ENCODE results near the gene PIAS2. TPM values are rescaled to one million over a fixed set of nuclear protein-coding genes. Genes with fewer than 3 reads are reported as not detected.
A peak's percentile ranks its signal among the peaks of the same experiment; 100 is the strongest.
"Not testable (repeated sequence)": the region's sequence is repeated elsewhere in the genome, so short reads cannot be mapped to it uniquely, and the experiment has no call there.

PIAS2 gene
- total RNA-seq, 1 experiment from 2014 or later, result 32.1 TPM

DNA sequence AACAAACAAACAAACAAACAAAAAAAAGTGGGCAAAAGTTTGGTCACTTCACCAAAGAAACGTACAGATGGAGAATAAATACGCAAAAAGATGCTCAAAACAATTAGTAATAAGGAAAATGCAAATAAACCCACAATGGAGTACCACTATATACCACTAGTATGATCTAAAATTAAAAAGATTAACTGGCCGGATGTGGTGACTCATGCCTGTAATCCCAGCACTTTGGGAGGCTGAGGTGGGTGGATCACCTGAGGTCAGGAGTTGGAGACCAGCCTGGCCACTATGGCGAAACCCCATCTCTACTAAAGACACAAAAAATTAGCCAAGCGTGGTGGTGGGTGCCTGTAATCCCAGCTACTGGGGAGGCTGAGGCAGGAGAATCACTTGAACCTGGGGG, 84.9 kb downstream of the PIAS2 start:
- DNase-seq (ENCODE audit: low read depth), result not testable (repeated sequence)

DNA sequence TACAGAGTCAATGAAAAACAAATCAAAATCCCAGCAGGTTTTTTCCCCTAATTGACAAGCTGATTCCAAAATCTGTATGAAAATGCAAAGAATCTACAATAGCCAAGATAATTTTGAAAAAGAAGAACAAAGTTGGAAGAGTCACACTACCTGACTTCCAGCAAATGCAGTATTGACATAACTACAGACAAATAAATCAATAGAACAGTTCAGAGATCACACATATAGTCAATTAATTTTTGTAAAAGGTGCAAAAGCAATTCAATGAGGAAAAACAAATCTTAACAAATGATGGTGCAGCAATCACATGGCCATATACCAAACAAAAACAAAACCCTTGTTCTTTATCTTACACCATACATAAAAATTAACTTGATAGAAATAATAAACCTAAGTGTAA, 85.9 kb downstream of the PIAS2 start:
- no peak for DNase-seq (ENCODE audit: low read depth)

DNA sequence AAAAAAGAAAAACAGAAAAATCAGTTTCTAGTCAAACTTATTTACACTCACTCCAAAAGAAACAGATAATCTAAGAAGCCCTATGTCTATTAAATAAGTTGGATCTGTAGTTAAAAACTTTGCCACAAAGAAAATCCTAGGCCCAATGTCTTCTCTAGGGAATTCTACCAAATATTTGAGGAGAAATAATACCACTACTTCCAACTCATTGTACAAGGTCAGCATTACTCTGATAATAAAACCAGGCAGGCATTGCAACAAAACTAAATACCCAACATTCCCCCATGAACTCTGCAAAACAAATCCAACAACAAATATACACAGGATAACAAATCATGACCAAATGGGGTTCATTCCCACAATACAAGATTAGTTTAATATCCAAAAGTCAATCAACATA, 86.7 kb downstream of the PIAS2 start:
- peak; percentile 32 for DNase-seq (ENCODE audit: low read depth)

DNA sequence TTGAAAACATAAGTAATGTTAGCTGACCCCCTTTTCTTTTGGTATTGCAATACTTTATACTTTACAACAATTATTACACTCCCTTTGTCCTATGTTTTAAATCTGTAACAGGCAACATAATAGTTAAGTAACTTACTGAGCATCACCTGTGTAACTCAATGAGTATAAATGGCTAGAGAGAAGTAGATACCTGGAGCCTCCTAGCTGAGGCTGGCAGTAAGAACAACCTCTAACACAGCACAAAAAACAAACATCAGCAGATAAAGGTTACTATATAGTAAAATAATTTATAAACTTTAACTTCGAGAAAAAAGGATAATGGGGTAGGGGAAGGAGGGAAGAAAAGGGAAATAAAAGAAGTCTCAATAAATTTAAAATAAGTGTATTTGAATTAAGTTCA, 87.4 kb downstream of the PIAS2 start:
- no peak for DNase-seq (ENCODE audit: low read depth)

DNA sequence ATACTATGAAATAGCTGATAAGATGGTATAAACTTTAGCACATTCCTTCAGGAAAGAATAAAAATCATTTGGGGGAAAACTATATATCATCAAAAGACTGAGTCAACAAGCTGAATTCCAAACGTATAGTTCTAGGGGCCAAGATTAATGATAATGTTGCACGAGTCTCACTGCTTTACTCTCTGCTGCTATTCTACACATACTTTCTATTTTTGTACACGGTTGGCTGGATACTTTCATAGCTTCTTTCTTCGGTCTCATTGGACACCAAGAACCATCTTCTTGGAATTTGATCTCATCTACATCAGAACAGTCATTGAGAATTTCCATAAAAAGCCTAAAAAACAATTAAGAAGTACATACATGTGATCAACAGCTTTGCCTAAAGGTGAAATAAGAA, 87.8 kb downstream of the PIAS2 start:
- DNase-seq (ENCODE audit: low read depth), result no peak

DNA sequence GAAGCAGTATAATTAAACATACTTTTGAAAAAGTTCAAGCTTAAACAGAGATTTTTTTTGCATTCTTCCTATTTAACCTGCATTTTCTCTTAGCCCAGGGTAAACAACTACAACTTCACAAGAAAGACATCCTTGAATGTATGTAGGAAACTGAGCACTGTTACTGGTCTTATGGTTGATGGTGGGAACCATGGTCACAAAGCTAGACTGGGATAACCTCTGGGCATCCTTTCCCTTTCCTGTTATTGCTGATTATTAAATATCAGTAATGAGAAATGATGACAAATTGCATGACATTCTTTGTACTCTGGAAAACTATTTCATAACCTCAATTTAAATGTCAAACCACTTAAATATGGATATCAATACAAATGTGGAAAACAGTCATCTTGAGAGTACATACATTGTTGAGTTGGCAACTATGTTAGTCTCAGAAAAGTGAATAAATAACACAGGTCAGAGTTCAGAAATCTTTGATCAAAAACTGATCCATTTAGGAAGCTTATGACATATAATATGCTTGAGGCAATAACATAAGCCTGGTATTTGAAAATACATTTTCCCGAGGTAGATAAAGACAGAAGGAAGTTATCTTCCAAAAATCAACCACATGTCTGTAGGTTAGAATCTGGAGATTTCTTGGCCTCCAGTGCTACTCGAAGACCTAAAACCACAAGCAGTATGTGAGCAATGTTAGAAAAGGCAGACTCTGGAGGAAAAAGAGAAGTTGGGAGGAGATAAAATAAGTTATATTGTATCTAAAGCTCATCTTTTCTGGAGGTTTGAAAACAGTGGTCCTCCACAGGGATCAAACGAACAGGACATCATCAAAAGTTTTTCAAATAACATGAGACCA, 95.2 kb downstream of the PIAS2 start:
- DNase-seq (ENCODE audit: low read depth), result no peak

DNA sequence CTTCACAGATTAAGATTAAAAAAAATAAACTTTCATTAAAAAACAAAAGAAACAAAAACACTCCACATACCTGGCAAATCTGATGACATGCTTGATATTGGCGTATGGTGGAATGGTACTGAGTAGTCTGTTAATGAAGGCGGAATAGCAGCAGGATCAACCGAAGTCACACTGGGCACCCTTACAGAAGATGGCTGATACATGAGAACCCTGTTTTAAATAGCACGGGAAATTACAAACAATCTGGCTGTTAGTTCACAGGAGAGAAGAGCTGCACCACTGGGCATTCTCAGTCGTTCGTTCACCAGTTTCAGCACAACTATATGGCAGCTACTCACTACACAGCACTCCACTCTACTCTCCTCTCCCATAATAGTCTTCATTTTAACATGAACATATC, 96.4 kb downstream of the PIAS2 start:
- no peak for DNase-seq (ENCODE audit: low read depth)

DNA sequence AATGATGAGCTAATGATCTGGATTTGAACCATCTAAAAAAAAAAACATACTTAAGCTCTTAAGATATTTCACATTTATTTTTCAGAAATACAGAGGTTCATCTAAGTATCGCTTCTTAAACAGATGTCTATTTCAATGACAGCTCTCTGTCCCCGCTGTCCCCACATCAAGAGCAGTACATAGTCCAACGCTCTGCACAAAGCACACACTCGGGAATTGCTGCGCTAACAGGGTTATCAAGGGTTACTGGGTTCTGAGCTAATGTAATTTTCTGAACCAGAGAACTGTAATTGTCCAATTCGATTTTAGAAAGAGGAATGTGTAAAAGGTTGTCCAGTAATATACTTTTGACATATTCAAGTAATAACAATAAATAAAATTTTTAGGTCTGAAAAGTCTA, 101.6 kb downstream of the PIAS2 start:
- no peak for DNase-seq (ENCODE audit: low read depth)

DNA sequence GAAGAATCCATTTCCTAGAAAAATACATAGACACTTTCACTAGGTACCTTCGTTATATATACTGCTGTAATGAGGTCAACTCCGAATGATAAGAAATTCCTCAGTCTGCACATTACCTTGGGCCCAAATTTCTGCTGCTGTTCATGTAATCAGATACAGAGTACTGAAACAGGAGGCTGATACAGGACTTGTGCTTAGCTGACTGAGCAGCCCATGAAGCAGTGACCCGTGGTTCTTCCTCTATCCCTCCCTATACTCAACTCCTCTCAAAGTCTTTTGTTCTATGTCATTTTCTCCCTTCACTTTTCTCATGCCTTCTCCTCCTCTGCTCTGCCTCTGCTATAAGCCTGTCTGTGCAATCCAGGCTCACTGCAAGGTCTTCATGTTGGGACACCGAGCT, 102.9 kb downstream of the PIAS2 start:
- no peak for DNase-seq (ENCODE audit: low read depth)

DNA sequence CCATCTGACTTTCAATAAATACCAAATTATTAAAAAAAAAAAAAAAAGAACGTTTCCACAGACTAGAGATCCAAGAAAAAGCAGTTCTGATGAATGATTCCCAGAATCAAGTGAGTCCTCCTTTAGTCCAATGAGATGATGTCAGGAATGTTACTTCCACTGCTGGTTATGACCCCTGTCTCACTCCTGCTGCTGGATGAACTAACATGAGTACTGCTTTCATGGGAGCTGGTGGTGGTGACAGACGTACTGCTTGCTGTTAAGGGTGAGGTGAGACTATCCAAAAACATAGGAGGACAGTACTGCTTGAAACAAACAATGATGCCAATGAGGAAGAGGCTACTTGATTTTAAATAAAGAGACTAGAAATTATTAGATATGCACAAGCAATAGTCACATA, 105.0 kb downstream of the PIAS2 start:
- DNase-seq (ENCODE audit: low read depth), result no peak

DNA sequence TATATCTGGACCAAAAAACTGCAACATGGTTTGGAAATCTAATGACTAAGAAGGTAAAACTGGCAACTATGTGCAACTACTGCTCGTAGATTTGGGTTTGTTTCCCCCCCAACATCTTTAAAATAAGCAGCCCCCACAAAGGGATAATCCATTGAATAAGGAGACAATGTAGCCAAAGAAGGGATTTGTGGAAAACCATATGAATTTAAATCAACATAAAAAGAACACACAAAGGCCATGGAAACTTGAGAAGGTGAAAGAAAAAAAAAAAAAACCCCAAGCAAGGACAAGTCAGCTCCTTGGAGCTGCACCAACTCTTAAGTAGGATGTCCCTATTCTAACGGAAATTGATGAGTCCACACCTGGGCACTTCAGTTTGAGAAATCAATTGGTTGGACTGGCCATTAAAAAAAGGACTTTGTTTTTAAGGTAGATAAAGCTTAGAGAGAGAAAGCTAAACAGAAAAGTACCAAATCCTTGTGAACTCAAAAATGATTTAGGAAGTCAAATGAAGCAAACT, 106.8 kb downstream of the PIAS2 start:
- peak; percentile 11 for DNase-seq (ENCODE audit: low read depth)

DNA sequence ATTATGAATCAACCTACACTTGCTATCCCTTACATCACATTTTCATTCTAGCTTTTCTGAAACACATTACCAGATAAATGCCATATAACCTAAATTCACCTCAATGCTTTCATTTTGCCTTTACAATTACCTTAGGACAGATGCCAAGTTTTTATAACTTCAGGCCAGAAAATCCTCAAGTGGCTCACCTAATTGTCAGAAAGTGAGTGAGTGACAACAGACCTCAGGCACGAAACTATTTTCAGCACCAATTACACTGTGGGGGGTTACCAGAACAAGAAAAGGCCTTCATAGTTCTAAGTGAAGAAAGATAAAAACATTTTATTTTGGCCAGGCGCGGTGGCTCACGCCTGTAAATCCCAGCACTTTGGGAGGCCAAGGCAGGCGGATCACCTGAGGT, 108.2 kb downstream of the PIAS2 start:
- DNase-seq (ENCODE audit: low read depth), result no peak

DNA sequence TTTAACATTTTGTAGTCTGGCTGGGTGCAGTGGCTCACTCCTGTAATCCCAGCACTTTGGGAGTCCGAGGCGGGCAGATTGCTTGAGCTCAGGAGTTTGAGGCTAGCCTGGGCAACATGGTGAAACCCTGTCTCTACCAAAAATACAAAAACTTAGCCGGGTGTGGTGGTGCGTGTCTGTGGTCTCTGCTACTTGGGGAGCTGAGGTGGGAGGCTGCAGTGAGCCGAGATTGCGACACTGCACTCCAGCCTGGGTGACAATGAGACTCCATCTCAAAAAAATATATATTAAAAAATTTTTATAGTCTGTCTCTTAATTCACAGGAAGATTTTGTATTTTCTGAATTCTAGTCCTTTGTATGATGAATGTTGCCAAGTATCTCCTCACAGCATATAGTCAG, 121.4 kb downstream of the PIAS2 start:
- not testable (repeated sequence) for DNase-seq (ENCODE audit: low read depth)

DNA sequence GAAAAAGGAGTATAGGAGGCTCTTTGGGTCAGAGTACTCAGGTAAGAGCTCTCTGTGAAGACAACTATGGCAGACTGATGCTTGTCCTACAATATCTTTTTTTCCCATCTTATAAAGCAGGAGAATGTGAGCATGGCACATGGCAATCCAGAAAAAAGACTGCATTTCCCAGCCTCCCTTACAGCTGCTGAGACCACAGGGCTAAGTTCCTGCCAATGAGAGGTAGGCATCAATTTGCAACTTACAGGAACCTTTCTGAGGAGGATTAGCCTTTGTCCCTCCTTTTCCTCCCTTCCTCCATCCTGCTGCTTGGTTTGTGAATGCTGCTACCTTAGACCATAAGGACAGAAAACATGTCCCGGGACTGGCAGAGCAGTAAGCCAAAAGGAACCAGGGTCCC, 122.7 kb downstream of the PIAS2 start:
- DNase-seq (ENCODE audit: low read depth), result no peak

DNA sequence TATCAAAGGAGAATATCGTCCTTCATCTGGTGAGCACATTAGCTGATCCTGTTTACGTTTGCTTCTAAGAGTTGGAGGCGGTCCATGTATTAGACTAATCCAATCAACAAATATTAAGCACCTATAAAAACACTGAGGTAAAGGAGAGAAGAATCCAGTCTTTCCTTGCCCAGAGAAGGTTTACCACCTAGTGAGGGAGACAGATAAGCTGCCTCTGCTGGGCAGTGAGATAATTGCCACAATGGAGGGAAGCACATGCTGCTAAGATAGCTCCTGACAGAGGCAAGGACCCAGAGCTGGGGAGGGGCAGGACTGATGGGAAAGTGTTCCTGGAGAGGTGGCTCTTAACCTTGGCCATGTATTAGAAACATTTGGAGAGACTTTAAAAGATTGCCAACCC, 123.7 kb downstream of the PIAS2 start:
- no peak for DNase-seq (ENCODE audit: low read depth)

DNA sequence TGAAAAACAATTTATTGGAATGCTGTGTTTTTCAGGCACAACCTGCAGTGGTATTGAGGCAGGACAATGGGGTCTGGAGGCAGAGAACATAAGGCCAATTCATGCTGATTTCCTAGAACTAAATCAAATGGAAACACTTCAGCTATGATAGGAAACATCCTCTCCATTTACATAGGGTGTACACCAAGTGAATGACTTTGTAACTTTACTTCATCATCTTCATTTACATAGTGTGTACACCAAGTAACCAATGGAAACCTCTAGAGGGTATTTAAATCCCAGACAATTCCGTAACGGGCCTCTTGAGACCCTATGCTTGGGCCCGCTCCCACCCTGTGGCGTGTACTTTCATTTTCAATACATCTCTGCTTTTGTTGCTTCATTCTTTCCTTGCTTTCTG, 128.2 kb downstream of the PIAS2 start:
- DNase-seq (ENCODE audit: low read depth), result no peak

DNA sequence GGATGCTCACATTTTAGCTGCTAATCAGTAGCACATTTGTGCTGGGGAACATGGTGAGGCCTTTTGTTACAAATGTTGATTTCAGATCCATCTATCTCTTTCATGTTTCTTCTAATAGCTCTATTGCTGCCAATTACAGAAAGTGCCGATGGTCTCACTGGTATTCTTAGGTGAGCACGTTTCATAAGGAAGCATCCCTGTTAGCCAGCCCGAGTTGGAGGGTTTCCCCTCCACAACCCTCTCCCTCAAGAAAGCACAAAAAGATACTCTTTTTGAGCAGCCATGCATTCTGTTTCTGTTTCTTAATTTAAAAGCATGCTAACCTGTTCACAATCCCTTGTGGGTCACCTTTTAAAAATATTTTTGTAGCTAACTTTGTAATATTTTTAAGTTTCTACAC, 129.6 kb downstream of the PIAS2 start:
- DNase-seq (ENCODE audit: low read depth), result no peak

DNA sequence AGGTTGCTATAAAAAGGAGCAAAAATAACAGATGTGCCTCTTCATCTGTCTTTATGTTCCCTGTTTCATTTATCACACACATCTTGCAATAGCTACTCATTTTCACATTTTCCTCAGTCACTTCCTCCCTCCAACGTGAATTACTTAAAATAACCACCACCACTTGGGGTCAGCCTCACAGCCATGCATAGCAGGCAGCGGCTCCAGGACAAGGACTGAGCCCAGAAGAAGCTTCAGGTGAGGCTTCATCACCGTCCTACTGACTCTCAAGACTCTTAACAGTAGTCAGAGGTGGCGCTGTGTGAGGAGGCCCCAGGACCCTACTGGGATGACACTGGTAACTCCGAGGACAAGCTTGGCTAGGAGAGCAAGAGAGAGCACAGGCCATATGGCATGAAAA, 144.9 kb downstream of the PIAS2 start:
- DNase-seq (ENCODE audit: low read depth), result no peak

DNA sequence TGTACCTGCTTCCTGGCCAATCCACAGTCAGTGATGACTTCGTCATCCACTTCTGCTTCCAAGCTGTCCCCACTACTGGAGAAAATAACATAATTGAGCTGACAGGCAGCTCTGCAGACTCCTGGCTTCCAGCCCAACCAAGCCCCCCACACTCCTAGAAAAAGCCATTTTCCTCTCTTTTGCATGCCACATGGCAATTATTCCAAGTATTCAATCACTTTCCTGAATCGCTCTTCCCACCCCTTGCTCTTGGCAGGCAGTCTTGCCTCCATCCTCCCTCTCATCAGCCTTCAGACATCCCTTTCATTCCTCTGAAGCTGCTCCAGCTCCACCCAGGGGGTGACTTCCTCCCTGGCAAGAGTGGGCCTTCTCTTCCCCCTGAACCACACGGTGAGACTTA, 146.2 kb downstream of the PIAS2 start:
- no peak for DNase-seq (ENCODE audit: low read depth)

DNA sequence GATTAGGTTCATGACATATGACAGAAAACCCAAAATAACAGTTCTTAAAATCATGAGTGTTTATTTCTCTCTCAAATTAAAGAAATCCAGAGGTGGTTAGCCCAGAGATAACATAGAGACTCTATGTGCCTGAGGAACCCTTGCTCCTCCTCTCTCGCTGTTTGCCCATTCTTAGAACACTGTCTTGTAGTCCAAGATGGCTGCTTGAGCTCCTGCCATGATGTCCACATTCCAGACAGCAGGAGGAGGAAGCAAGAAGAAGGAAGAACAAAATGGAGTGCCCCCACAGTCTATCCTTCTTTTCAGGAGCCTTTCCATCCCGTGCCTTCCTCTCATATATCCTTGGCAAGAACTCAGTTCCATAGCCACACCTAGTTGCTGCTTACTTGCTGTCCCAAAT, 146.6 kb downstream of the PIAS2 start:
- no peak for DNase-seq (ENCODE audit: low read depth)

DNA sequence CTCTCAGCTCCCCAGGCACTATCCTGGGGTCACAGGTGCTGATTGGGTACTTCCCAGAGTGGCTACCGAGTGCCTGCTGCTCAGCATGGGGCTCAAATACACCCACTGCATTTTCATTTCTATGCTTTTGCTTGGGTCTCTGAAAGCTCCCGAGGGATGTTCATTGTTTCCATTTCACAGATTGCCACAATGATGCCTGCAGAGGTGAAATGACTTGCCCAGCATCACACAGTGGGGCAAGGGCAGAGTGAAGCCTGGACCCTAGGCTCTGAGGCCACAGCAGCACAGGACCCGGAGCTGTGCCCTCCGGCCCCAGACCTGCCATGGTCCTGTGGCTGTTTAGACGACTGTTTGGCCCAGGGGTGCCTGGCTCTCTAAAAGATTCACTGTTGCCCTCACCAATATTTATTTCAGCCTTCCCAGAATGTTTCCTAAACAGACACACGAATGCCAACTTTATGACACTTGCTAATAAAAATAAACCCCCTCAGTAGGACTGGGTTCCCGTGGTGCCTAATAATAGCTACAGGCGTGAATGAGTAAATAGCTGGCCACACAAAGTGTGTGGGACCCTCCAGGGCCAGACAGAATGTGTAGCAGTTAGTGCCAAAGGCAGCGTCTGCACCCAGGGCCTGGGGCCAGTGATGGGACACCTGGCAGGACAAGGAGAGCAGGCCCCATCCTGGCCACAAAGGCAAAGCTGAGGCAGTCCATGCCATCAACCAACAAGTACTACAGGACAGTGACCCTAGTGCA, 149.0 kb downstream of the PIAS2 start:
- DNase-seq (ENCODE audit: low read depth), result no peak

DNA sequence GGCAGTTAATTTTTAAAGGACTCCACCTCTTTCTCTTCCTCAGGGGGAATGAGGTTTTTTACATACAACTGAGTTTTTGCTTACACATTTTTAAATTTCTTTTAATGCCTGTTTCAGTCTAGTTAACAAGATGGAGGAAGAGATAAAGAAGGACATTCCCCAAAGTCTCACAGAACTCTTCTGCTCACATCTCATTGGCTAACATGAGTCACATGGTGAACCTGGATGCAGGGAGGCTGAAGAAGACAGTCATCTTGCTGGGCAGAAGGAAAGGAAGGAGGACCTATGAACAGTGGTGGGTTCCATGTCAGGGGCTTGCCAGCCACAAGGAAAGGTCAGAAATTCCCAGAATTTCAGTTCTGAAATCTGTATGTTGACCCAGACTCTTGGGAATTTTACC, 150.1 kb downstream of the PIAS2 start:
- no peak for DNase-seq (ENCODE audit: low read depth)

DNA sequence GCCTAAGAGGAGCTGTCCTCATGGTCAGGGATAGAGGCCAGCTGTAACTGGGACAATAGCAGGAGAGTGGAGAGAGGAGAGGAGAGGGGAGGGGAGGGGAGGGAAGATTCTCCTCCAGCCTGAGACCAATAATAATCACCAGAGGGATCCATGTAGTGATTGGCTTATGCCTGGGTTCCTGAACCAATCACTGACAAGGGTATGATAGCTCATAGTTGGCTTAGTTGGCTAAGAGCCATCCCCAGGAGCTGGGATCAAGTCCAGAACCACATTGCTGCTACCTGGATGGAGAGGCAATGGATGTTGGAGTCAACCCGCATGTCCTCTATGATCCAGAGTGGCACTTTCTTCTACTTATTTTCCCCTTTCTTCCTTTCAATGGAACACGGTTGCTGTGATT, 152.7 kb downstream of the PIAS2 start:
- no peak for DNase-seq (ENCODE audit: low read depth)

Measured in LHCN-M2 (cell line).